ENCODE measurements around the gene KRT7.
A peak's percentile ranks its signal among the peaks of the same experiment; 100 is the strongest.

Gene KRT7

GRCh38 chr12:52271158-52271557 lies 38.1 kb downstream of the KRT7 start:
- H3K4me1 ChIP-seq (ENCODE audit: insufficient read depth, low read length), result no peaks in the 10 kb centered on the region
- no peak overlapping the region for H3K9ac ChIP-seq (ENCODE audit: low read length)
- no peak overlapping the region for H3K27ac ChIP-seq (ENCODE audit: low read depth, low read length)
- H3K27me3 ChIP-seq (ENCODE audit: control insufficient read depth in 1 of 2, insufficient read depth in 2 of 2, low read length in 2 of 2), result no peaks in the 10 kb centered on the region
- H3K36me3 ChIP-seq (ENCODE audit: insufficient read depth, low read length), result no peaks in the 10 kb centered on the region
- H3K9me3 ChIP-seq (ENCODE audit: low read length), result no peaks in the 10 kb centered on the region
- H3K4me3 ChIP-seq (ENCODE audit: low read depth in 1 of 2, low read length in 2 of 2), result no peak overlapping the region

- Histone ChIP-seq H3K9me3 (ENCODE audit: low read length) (no peaks in the 10 kb centered on the region), H3K4me3 (ENCODE audit: low read depth in 1 of 2, low read length in 2 of 2) (no peak within 1 kb of the TSS), H3K27ac (ENCODE audit: low read depth, low read length) (no peak within 1 kb of the TSS), H3K36me3 (ENCODE audit: insufficient read depth, low read length) (no peaks in the 10 kb centered on the region), H3K27me3 (ENCODE audit: control insufficient read depth in 1 of 2, insufficient read depth in 2 of 2, low read length in 2 of 2) (no peaks in the 10 kb centered on the region), H3K9ac (ENCODE audit: low read length) (no peak within 1 kb of the TSS), H3K4me1 (ENCODE audit: insufficient read depth, low read length) (peaks cover 7% of the 10 kb centered on the region)
Measured at GRCh38 chr12:52274521-52275120, 41.6 kb downstream of the KRT7 start, which contains the start of gene KRT86. KRT86 (plus strand) TSS chr12:52274645; CDS start chr12:52301917, 27,272 bp downstream.

GRCh38 chr12:52275686-52276085 lies 42.6 kb downstream of the KRT7 start:
- Histone ChIP-seq H3K9ac (ENCODE audit: low read length) (no peak overlapping the region), H3K36me3 (ENCODE audit: insufficient read depth, low read length) (no peaks in the 10 kb centered on the region), H3K4me3 (ENCODE audit: low read depth in 1 of 2, low read length in 2 of 2) (no peak overlapping the region), H3K9me3 (ENCODE audit: low read length) (no peaks in the 10 kb centered on the region), H3K27me3 (ENCODE audit: control insufficient read depth in 1 of 2, insufficient read depth in 2 of 2, low read length in 2 of 2) (no peaks in the 10 kb centered on the region), H3K27ac (ENCODE audit: low read depth, low read length) (no peak overlapping the region), H3K4me1 (ENCODE audit: insufficient read depth, low read length) (peaks cover 17% of the 10 kb centered on the region)

DNA sequence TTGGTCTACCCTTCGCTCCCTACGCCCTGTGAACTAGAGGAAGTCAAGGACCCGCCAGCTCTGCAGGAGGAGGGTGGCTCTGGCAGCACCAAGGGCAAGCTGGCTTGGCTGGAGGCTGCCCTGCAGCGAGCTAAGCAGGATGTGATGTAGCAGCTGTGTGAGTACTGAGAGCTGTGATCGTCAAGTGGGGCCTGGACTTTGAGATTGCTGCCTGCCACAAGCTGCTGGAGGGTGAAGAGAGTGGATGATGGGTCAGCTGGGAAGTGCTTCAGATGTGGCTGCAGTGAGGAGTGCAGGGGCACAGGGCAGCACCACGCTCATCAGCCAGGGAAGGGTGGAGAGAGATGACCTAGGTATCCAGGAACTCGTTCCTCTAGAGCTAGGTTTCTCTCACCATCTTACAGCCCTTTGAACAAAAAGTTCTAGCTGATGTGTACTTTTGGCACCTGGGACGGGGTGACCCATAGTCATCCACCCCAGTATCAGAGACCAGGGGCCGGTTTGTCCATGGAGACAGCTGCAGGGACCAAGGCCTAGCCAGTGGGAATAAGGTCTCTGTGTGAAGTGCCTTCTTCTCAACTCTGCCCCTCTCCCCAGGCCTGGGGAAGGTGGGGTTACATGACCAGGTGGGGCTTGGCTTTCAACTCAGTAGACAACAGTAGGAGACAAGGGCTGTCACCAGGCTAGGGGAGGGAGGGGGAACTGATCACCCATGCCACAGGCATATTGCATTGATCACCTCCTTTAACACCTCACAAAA lies 44.6 kb downstream of the KRT7 start:
- no peak overlapping the region for H3K27ac ChIP-seq (ENCODE audit: low read depth, low read length)

DNA sequence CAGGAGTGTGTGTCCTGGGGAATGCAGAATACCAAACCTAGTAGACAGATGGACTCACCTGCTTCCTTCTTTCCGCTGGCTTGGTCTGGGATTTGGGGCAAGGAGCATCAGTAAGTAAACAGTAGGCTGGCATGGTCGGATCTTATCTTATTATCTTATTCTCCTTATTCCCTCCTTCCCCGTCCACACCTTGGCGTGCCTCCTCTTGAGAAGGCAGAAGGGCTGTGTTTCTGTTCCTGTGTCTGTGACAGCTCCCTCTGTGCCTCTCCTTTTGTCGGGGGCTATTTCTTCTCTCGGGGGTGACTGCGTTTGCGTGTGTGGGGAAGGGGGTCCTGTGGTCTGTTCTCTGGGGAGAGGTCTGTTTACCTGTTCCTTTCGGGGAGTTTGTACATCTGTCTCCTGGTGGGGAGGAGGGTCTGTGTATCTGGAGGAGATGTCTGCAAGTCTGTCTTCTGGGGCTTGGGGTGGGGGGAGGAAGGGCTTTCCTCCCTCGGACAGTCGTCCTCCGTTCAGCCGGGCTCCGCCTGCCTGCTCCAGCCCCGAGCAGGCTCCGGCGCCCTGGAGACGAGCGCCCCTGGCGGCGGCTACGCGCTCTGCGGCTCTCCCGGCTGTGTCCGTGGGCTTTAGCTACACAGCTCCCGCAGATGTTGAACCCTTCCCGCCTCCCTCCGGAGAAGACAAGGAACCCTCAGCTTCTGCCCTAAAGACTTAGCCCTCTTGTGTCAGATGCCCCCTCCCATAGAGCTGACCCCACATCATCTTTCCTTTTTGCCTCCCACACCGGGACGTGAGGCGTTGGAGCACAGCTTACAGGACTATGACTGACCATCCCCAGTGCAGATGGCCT lies 45.8 kb downstream of the KRT7 start:
- Histone ChIP-seq H3K4me3 (ENCODE audit: low read depth in 1 of 2, low read length in 2 of 2) (peak overlapping the region; percentile 35 to 66), H3K4me1 (ENCODE audit: insufficient read depth, low read length) (peaks cover 26% of the 10 kb centered on the region), H3K27me3 (ENCODE audit: control insufficient read depth in 1 of 2, insufficient read depth in 2 of 2, low read length in 2 of 2) (no peaks in the 10 kb centered on the region), H3K36me3 (ENCODE audit: insufficient read depth, low read length) (no peaks in the 10 kb centered on the region), H3K9ac (ENCODE audit: low read length) (peak overlapping the region; percentile 62), H3K9me3 (ENCODE audit: low read length) (no peaks in the 10 kb centered on the region), H3K27ac (ENCODE audit: low read depth, low read length) (peak overlapping the region; percentile 75)

More for the DNA sequence above, 44.6 kb downstream of the KRT7 start:
- H3K27me3 ChIP-seq (ENCODE audit: control insufficient read depth in 1 of 2, insufficient read depth in 2 of 2, low read length in 2 of 2), result no peaks in the 10 kb centered on the region
- H3K4me3 ChIP-seq (ENCODE audit: low read depth in 1 of 2, low read length in 2 of 2), result no peak overlapping the region
- no peak overlapping the region for H3K9ac ChIP-seq (ENCODE audit: low read length)
- no peaks in the 10 kb centered on the region for H3K36me3 ChIP-seq (ENCODE audit: insufficient read depth, low read length)
- peaks cover 26% of the 10 kb centered on the region for H3K4me1 ChIP-seq (ENCODE audit: insufficient read depth, low read length)
- no peaks in the 10 kb centered on the region for H3K9me3 ChIP-seq (ENCODE audit: low read length)

DNA sequence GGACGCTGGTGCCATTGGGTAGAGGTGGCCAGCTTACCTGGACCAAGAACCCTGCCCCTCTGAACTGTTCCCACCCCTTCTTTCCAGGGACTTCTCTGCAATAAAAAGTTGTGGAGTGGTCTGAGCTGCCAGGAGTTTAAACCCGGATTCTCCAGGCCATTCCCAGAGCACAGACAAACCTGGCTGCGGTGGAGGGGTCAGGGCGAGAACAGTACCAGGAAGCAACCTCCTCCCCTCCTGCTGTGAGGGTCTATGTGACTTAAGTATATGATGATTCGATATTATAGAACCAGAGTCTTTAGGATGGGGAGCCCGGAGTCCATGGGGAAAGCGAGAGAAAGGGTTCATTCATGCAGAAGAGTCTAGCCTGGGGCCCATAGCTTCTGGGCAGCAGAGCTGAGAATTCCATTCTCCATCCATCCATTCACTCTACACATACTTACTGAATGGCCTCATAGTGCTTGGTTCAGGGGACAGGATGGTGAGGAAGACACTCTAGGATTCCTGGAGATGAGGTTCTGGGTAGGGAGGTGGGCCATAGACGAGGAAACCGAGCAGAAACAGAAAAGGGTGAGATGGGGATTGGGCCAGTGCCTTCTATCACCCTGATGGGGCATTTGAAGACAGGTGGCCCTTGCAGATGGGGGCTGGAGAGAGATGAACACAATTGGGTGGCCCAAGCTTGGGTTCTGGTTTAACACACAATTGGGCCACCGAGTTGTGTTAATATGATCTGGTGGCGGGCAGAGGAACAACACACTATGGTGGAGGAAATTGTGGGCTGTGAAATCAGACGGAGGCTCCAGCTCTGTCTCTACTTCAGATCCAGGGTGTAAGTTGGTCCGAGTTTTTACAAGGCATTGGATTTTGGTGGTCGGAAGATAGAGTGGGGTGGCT lies 46.6 kb downstream of the KRT7 start:
- Histone ChIP-seq H3K4me1 (ENCODE audit: insufficient read depth, low read length) (peaks cover 26% of the 10 kb centered on the region), H3K27me3 (ENCODE audit: control insufficient read depth in 1 of 2, insufficient read depth in 2 of 2, low read length in 2 of 2) (no peaks in the 10 kb centered on the region), H3K4me3 (ENCODE audit: low read depth in 1 of 2, low read length in 2 of 2) (no peak overlapping the region)

DNA sequence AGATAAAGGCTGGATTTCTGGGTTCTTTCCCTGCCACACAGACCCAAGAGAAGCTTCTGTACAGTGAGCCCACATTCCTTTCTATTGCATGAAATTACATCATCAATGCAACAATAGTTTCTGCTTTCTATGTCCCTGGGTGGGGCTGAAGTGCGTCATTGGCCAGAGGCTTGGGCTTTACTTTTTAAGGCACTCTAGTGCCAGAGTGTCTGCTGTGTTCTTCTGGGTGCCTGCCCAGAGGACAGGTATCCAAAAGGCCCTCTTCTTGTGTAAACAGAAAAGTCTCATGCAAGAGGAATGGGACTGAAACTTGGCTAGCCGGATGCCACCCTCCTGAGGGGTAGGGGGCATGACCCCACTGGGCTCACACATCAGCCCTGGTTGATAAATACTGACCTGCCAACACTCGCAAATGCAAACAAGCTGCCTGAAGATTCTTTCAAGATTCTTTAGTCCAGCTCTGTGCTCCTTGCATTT lies 47.3 kb downstream of the KRT7 start:
- Histone ChIP-seq H3K4me1 (ENCODE audit: insufficient read depth, low read length) (peaks cover 26% of the 10 kb centered on the region), H3K27me3 (ENCODE audit: control insufficient read depth in 1 of 2, insufficient read depth in 2 of 2, low read length in 2 of 2) (no peaks in the 10 kb centered on the region), H3K27ac (ENCODE audit: low read depth, low read length) (peak overlapping the region; percentile 77), H3K4me3 (ENCODE audit: low read depth in 1 of 2, low read length in 2 of 2) (no peak overlapping the region), H3K9ac (ENCODE audit: low read length) (no peak overlapping the region), H3K36me3 (ENCODE audit: insufficient read depth, low read length) (no peaks in the 10 kb centered on the region), H3K9me3 (ENCODE audit: low read length) (no peaks in the 10 kb centered on the region)

More for the DNA sequence above, 46.6 kb downstream of the KRT7 start:
- Histone ChIP-seq H3K27ac (ENCODE audit: low read depth, low read length) (peak overlapping the region; percentile 75), H3K36me3 (ENCODE audit: insufficient read depth, low read length) (no peaks in the 10 kb centered on the region), H3K9me3 (ENCODE audit: low read length) (no peaks in the 10 kb centered on the region), H3K9ac (ENCODE audit: low read length) (no peak overlapping the region)

GRCh38 chr12:52280796-52281560 lies 47.9 kb downstream of the KRT7 start:
- peaks cover 26% of the 10 kb centered on the region for H3K4me1 ChIP-seq (ENCODE audit: insufficient read depth, low read length)
- peak overlapping the region; percentile 77 for H3K27ac ChIP-seq (ENCODE audit: low read depth, low read length)
- H3K9ac ChIP-seq (ENCODE audit: low read length), result peak overlapping the region; percentile 2
- no peak overlapping the region for H3K4me3 ChIP-seq (ENCODE audit: low read depth in 1 of 2, low read length in 2 of 2)
- H3K36me3 ChIP-seq (ENCODE audit: insufficient read depth, low read length), result no peaks in the 10 kb centered on the region
- H3K27me3 ChIP-seq (ENCODE audit: control insufficient read depth in 1 of 2, insufficient read depth in 2 of 2, low read length in 2 of 2), result no peaks in the 10 kb centered on the region
- no peaks in the 10 kb centered on the region for H3K9me3 ChIP-seq (ENCODE audit: low read length)

DNA sequence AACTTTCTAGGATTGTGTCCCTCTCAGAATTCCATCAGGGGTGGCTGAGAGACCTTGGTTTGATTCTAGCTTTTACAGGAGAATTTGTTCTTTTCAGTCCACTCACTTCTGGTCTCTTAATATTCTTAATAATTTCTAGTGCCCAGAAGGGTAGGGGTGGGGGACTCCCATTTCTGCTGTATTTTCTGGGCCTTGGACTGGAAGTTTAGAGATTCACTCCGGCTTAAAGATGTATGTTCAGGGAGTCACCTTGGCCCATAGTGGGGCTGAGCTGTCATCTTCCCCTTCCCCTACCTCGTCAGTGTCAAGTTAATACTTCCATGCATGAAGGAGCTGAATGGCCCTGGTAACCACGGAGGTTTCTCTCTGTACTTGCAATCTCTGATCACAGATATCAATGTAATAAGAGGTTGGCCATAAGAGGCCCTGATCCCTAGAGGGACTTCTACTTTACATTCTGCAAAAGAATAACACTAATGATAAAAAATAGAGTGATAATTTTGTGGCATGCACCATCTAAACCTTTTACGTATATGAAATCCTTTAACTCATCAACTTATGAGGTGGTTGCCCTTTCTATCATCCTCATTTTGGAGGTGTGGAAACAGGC lies 51.6 kb downstream of the KRT7 start:
- no peaks in the 10 kb centered on the region for H3K36me3 ChIP-seq (ENCODE audit: insufficient read depth, low read length)
- no peak overlapping the region for H3K9ac ChIP-seq (ENCODE audit: low read length)
- peaks cover 19% of the 10 kb centered on the region for H3K4me1 ChIP-seq (ENCODE audit: insufficient read depth, low read length)
- H3K9me3 ChIP-seq (ENCODE audit: low read length), result no peaks in the 10 kb centered on the region
- no peak overlapping the region for H3K27ac ChIP-seq (ENCODE audit: low read depth, low read length)
- no peaks in the 10 kb centered on the region for H3K27me3 ChIP-seq (ENCODE audit: control insufficient read depth in 1 of 2, insufficient read depth in 2 of 2, low read length in 2 of 2)
- no peak overlapping the region for H3K4me3 ChIP-seq (ENCODE audit: low read depth in 1 of 2, low read length in 2 of 2)

All from muscle layer of colon (tissue), 2 donors.